ENCODE data around the gene ASH1L. TPM values are rescaled to one million over a fixed set of nuclear protein-coding genes. Genes with fewer than 3 reads are reported as not detected.

The ASH1L gene
- total and polyA plus RNA-seq, 9 of the 15 experiments (the other 6 are each of a cell fraction or from before 2014, with no cell fraction given) = 2.0 to 23.3 (median 14.6) TPM

MicroRNA genes within 50 kb of the gene (microRNA counts, 767-probe panel; counts per million panel counts)
- not detected for microRNA hsa-miR-555

Small RNAs within 50 kb of the gene (microRNA-seq; reads per million reads assigned to microRNA genes)
- not detected for gene MIR555 (ENCODE audit: borderline microRNAs expressed)

Small RNAs within 50 kb of the gene (small RNA-seq; reads per million reads assigned to genes)
- gene AL353807.4 (not detected), gene RNU6-106P (0.15 reads per million), gene RNU6-1297P (not detected)

Other genes starting within 250 kb of the ASH1L start
- gene RUSC1, start 241.9 kb downstream of the ASH1L start, total RNA-seq (2014; rRNA removed) = 33.6 and 41.8 TPM in 2 replicates
- 14.3 and 15.1 TPM in 2 replicates for gene RUSC1, start 241.9 kb downstream of the ASH1L start, total RNA-seq (2014; rRNA removed; fragmentation: Illumina TruSeq; extraction: Trizol)
- gene RUSC1, start 241.9 kb downstream of the ASH1L start, total RNA-seq (2015; rRNA removed; fragmentation: Illumina TruSeq; extraction: Trizol) = 25.3 and 25.7 TPM in 2 replicates
- 63.0 and 68.3 TPM in 2 replicates for gene RUSC1, start 241.9 kb downstream of the ASH1L start, total RNA-seq (2021)
- 37.5 and 44.2 TPM in 2 replicates for gene RUSC1, start 241.9 kb downstream of the ASH1L start, polyA plus RNA-seq (2011; rRNA removed)
- 42.0 and 50.4 TPM in 2 replicates for gene RUSC1, start 241.9 kb downstream of the ASH1L start, polyA plus RNA-seq (2014; fragmentation: Illumina TruSeq; extraction: Trizol)
- 1 to 10 TPM; 5.7 to 9.5 TPM for gene RUSC1, start 241.9 kb downstream of the ASH1L start, polyA plus RNA-seq (2014; fragmentation: Nextera tagmentation; extraction: Ambion mirVana)
- gene RUSC1, start 241.9 kb downstream of the ASH1L start, polyA plus RNA-seq (2014; rRNA removed) = 63.2 and 72.4 TPM in 2 replicates
- gene MSTO1, start 47.4 kb upstream of the ASH1L start, total RNA-seq (2014; rRNA removed) = 48.0 and 55.8 TPM in 2 replicates
- 42.6 and 44.9 TPM in 2 replicates for gene MSTO1, start 47.4 kb upstream of the ASH1L start, total RNA-seq (2014; rRNA removed; fragmentation: Illumina TruSeq; extraction: Trizol)
- 45.2 and 47.3 TPM in 2 replicates for gene MSTO1, start 47.4 kb upstream of the ASH1L start, total RNA-seq (2015; rRNA removed; fragmentation: Illumina TruSeq; extraction: Trizol)
- 67.6 and 71.1 TPM in 2 replicates for gene MSTO1, start 47.4 kb upstream of the ASH1L start, total RNA-seq (2021)
- gene MSTO1, start 47.4 kb upstream of the ASH1L start, polyA plus RNA-seq (2011; rRNA removed) = 37.6 and 56.2 TPM in 2 replicates
- 55.4 and 58.5 TPM in 2 replicates for gene MSTO1, start 47.4 kb upstream of the ASH1L start, polyA plus RNA-seq (2014; fragmentation: Illumina TruSeq; extraction: Trizol)
- 10 to 100 TPM; 18.8 to 21.6 TPM for gene MSTO1, start 47.4 kb upstream of the ASH1L start, polyA plus RNA-seq (2014; fragmentation: Nextera tagmentation; extraction: Ambion mirVana)
- gene MSTO1, start 47.4 kb upstream of the ASH1L start, polyA plus RNA-seq (2014; rRNA removed) = 56.7 and 69.0 TPM in 2 replicates
- 28.0 and 33.5 TPM in 2 replicates for gene YY1AP1, start 126.0 kb upstream of the ASH1L start, total RNA-seq (2014; rRNA removed)
- 42.1 and 44.5 TPM in 2 replicates for gene YY1AP1, start 126.0 kb upstream of the ASH1L start, total RNA-seq (2014; rRNA removed; fragmentation: Illumina TruSeq; extraction: Trizol)
- 43.2 and 44.8 TPM in 2 replicates for gene YY1AP1, start 126.0 kb upstream of the ASH1L start, total RNA-seq (2015; rRNA removed; fragmentation: Illumina TruSeq; extraction: Trizol)
- 50.3 and 52.1 TPM in 2 replicates for gene YY1AP1, start 126.0 kb upstream of the ASH1L start, total RNA-seq (2021)
- gene YY1AP1, start 126.0 kb upstream of the ASH1L start, polyA plus RNA-seq (2011; rRNA removed) = 90.7 and 106 TPM in 2 replicates
- gene YY1AP1, start 126.0 kb upstream of the ASH1L start, polyA plus RNA-seq (2014; fragmentation: Illumina TruSeq; extraction: Trizol) = 78.1 and 85.1 TPM in 2 replicates
- gene YY1AP1, start 126.0 kb upstream of the ASH1L start, polyA plus RNA-seq (2014; fragmentation: Nextera tagmentation; extraction: Ambion mirVana) = 10 to 100 TPM; 18.4 to 35.2 TPM
- 42.9 and 44.5 TPM in 2 replicates for gene YY1AP1, start 126.0 kb upstream of the ASH1L start, polyA plus RNA-seq (2014; rRNA removed)
- 129 and 155 TPM in 2 replicates for gene DAP3, start 126.3 kb upstream of the ASH1L start, total RNA-seq (2014; rRNA removed)
- 250 and 288 TPM in 2 replicates for gene DAP3, start 126.3 kb upstream of the ASH1L start, total RNA-seq (2014; rRNA removed; fragmentation: Illumina TruSeq; extraction: Trizol)
- gene DAP3, start 126.3 kb upstream of the ASH1L start, total RNA-seq (2015; rRNA removed; fragmentation: Illumina TruSeq; extraction: Trizol) = 202 and 215 TPM in 2 replicates
- gene DAP3, start 126.3 kb upstream of the ASH1L start, total RNA-seq (2021) = 242 and 246 TPM in 2 replicates
- gene DAP3, start 126.3 kb upstream of the ASH1L start, polyA plus RNA-seq (2011; rRNA removed) = 431 and 484 TPM in 2 replicates
- 402 and 404 TPM in 2 replicates for gene DAP3, start 126.3 kb upstream of the ASH1L start, polyA plus RNA-seq (2014; fragmentation: Illumina TruSeq; extraction: Trizol)
- gene DAP3, start 126.3 kb upstream of the ASH1L start, polyA plus RNA-seq (2014; fragmentation: Nextera tagmentation; extraction: Ambion mirVana) = 100 to 1,000 TPM; 298 to 468 TPM
- gene DAP3, start 126.3 kb upstream of the ASH1L start, polyA plus RNA-seq (2014; rRNA removed) = 344 and 358 TPM in 2 replicates